HEK293 (cell line): ENCODE results near the gene ASB6.

ENCODE experiments used
- CTCF ChIA-PET: fragments of 350-600 bp; formaldehyde crosslinking; extraction: SDS; loops from one replicate; lab custom pipeline; 2021; ENCODE audit warnings: antibody characterized with exemption; lab: Yijun Ruan, JAX
- POLR2A ChIA-PET: fragments of 300-600 bp; formaldehyde crosslinking; extraction: SDS; loops from one replicate; lab custom pipeline; 2020; ENCODE audit warnings: antibody characterized with exemption, inconsistent platforms; lab: Yijun Ruan, JAX
- H3K27ac ChIP-seq: fragments of 200-500 bp; sonication (Bioruptor generic); 2 replicates; pipeline ENCODE4 v1.5.1; 2014; ENCODE audit warnings: low read depth, low read length, control low read depth, inconsistent platforms; ENCODE audit errors: extremely low read depth
- H3K36me3 ChIP-seq, 2 experiments: fragments of 200-500 bp in 1 of 2; sonication (Bioruptor generic) in 1 of 2; 1 replicate in 1 of 2; 2 replicates in 1 of 2; pipeline ENCODE4 v1.5.1; 2014 to 2017; ENCODE audit warnings: inconsistent platforms in 2 of 2, low read length in 2 of 2; ENCODE audit not compliant: control insufficient read depth in 2 of 2, insufficient read depth in 1 of 2
- H3K4me1 ChIP-seq: fragments of 200-500 bp; sonication (Bioruptor generic); 2 replicates; pipeline ENCODE4 v1.5.1; 2014; ENCODE audit warnings: mild to moderate bottlenecking, low read length, inconsistent platforms; ENCODE audit not compliant: control insufficient read depth, insufficient read depth
- H3K4me3 ChIP-seq: 2 replicates; pipeline ENCODE4 v1.5.1; 2011; ENCODE audit warnings: low read depth, mild to moderate bottlenecking, control low read depth, low read length, moderate library complexity
- H3K9me3 ChIP-seq: fragments of 200-500 bp; sonication (Bioruptor generic); 2 replicates; pipeline ENCODE4 v1.5.1; 2014; ENCODE audit warnings: low read depth, low read length, inconsistent platforms; ENCODE audit not compliant: control insufficient read depth, insufficient read depth
- EGR2 ChIP-seq: fragments of 450-650 bp; formaldehyde crosslinking; IDR thresholded peaks from 2 replicates; pipeline ENCODE4 v1.5.1; 2016; ENCODE audit warnings: low read depth, missing biosample characterization, missing genetic modification characterization
- ZBTB20 ChIP-seq: fragments of 450-650 bp; formaldehyde crosslinking; IDR thresholded peaks from 2 replicates; pipeline ENCODE4 v1.5.1; 2016; ENCODE audit warnings: missing biosample characterization, missing genetic modification characterization
- ZBTB44 ChIP-seq: fragments of 450-650 bp; IDR thresholded peaks from 2 replicates; pipeline ENCODE4 v1.5.1; 2018; ENCODE audit warnings: missing biosample characterization, mild to moderate bottlenecking, missing genetic modification characterization
- ZFHX2 ChIP-seq: fragments of 450-650 bp; formaldehyde crosslinking; conservative IDR thresholded peaks from 2 replicates; pipeline ENCODE4 v1.5.1; 2016; ENCODE audit warnings: missing biosample characterization, missing genetic modification characterization
- ZNF140 ChIP-seq: fragments of 450-650 bp; formaldehyde crosslinking; IDR thresholded peaks from 2 replicates; pipeline ENCODE4 v1.5.1; 2016; ENCODE audit warnings: missing biosample characterization, missing genetic modification characterization
- ZNF146 ChIP-seq: fragments of 450-650 bp; formaldehyde crosslinking; IDR thresholded peaks from 2 replicates; pipeline ENCODE4 v1.5.1; 2016; ENCODE audit warnings: missing biosample characterization, missing genetic modification characterization
- ZNF157 ChIP-seq: fragments of 450-650 bp; formaldehyde crosslinking; IDR thresholded peaks from 2 replicates; pipeline ENCODE4 v1.5.1; 2016; ENCODE audit warnings: missing biosample characterization, missing genetic modification characterization
- ZNF292 ChIP-seq: fragments of 450-650 bp; formaldehyde crosslinking; IDR thresholded peaks from 2 replicates; pipeline ENCODE4 v1.5.1; 2016; ENCODE audit warnings: low read depth, missing biosample characterization, missing genetic modification characterization, borderline replicate concordance
- ZNF341 ChIP-seq: fragments of 450-650 bp; formaldehyde crosslinking; IDR thresholded peaks from 2 replicates; pipeline ENCODE4; 2016; ENCODE audit warnings: low read depth, missing biosample characterization, missing genetic modification characterization
- ZNF514 ChIP-seq: fragments of 450-650 bp; formaldehyde crosslinking; IDR thresholded peaks from 2 replicates; pipeline ENCODE4 v1.5.1; 2016; ENCODE audit warnings: missing biosample characterization, missing genetic modification characterization
- ZNF585B ChIP-seq: fragments of 450-650 bp; formaldehyde crosslinking; IDR thresholded peaks from 2 replicates; pipeline ENCODE4 v1.5.1; 2016; ENCODE audit warnings: missing biosample characterization, missing genetic modification characterization
- TF ChIP-seq, protein P1 (sequence below): fragments of 450-650 bp; formaldehyde crosslinking; IDR thresholded peaks from 2 replicates; pipeline ENCODE4 v1.5.1; 2017; ENCODE audit warnings: missing biosample characterization, missing genetic modification characterization
- TF ChIP-seq, protein P2 (sequence below): fragments of 450-650 bp; formaldehyde crosslinking; conservative IDR thresholded peaks from 2 replicates; pipeline ENCODE4 v1.5.1; 2016; ENCODE audit warnings: low read depth, missing biosample characterization, missing genetic modification characterization

ASB6 gene

DNA sequence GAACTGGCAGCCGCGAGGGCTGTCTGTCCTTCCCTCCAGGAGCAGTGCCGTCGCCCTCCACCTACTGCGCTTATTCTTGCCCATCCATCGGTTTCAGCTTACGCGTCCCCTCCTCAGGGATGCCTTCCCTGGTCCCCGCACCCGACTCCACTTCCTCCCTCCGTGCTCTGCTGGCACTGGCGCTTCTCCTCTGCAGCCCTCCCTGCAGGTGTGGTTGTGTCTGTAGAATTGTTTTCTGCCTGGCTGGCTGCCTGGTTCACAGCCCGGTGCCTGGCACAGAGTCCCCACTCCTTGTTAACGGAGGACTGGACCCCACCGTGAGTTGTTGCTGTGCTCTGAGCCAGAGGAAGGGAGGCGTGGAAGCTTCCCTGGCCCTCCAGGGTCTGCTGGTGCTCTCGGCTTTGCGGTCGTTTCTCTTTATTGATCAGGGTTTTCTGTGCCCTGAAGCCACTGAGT lies 10.2 kb downstream of the ASB6 start:
- TF ChIP-seq, protein P1, sequence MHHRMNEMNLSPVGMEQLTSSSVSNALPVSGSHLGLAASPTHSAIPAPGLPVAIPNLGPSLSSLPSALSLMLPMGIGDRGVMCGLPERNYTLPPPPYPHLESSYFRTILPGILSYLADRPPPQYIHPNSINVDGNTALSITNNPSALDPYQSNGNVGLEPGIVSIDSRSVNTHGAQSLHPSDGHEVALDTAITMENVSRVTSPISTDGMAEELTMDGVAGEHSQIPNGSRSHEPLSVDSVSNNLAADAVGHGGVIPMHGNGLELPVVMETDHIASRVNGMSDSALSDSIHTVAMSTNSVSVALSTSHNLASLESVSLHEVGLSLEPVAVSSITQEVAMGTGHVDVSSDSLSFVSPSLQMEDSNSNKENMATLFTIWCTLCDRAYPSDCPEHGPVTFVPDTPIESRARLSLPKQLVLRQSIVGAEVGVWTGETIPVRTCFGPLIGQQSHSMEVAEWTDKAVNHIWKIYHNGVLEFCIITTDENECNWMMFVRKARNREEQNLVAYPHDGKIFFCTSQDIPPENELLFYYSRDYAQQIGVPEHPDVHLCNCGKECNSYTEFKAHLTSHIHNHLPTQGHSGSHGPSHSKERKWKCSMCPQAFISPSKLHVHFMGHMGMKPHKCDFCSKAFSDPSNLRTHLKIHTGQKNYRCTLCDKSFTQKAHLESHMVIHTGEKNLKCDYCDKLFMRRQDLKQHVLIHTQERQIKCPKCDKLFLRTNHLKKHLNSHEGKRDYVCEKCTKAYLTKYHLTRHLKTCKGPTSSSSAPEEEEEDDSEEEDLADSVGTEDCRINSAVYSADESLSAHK (tag by site-specific recombination), result peak; percentile 48; the same call in 1 of the 2 replicates
- TF ChIP-seq ZNF140 (tag by site-specific recombination), result no peak
- ChIA-PET CTCF (interaction anchor here (1.1 to 23.4 kb wide), 5 partner anchors 9 to 496 kb away, joined by 3 to 507 read pairs (median 8); no protein-coding TSS in a partner anchor), POLR2A (no interaction called here)
- Histone ChIP-seq H3K9me3 (no peaks in the 10 kb centered on the region), H3K4me3 (no peak overlapping the region), H3K36me3 (peaks cover 0 to 87% of the 10 kb centered on the region in 2 experiments; a peak in 2 of 3 replicates), H3K27ac (no peak overlapping the region), H3K4me1 (peaks cover 3% of the 10 kb centered on the region; the same call in 1 of the 2 replicates)

- H3K27ac ChIP-seq, result no peak overlapping the region
- POLR2A ChIA-PET, result interaction anchor here (0.6 to 1.3 kb wide), 2 partner anchors 9 to 137 kb away, joined by 3 to 8 read pairs; no protein-coding TSS in a partner anchor
- H3K4me1 ChIP-seq, result peaks cover 3% of the 10 kb centered on the region; the same call in 1 of the 2 replicates
- TF ChIP-seq ZNF514 (no peak), ZNF341 (tag by site-specific recombination) (peak; percentile 97), ZFHX2 (tag by site-specific recombination) (peak; percentile 54; the same call in 1 of the 2 replicates), EGR2 (peak; percentile 63)
- H3K4me3 ChIP-seq, result no peak overlapping the region
- CTCF ChIA-PET, result interaction anchor here (1.1 to 23.4 kb wide), 7 partner anchors 9 to 496 kb away, joined by 3 to 507 read pairs (median 7); no protein-coding TSS in a partner anchor
- H3K36me3 ChIP-seq, result peaks cover 0 to 83% of the 10 kb centered on the region in 2 experiments; a peak in 2 of 3 replicates
- H3K9me3 ChIP-seq, result no peaks in the 10 kb centered on the region
These were observed 10.8 kb downstream of the ASB6 start for GRCh38 chr9:129630967-129631673.

DNA sequence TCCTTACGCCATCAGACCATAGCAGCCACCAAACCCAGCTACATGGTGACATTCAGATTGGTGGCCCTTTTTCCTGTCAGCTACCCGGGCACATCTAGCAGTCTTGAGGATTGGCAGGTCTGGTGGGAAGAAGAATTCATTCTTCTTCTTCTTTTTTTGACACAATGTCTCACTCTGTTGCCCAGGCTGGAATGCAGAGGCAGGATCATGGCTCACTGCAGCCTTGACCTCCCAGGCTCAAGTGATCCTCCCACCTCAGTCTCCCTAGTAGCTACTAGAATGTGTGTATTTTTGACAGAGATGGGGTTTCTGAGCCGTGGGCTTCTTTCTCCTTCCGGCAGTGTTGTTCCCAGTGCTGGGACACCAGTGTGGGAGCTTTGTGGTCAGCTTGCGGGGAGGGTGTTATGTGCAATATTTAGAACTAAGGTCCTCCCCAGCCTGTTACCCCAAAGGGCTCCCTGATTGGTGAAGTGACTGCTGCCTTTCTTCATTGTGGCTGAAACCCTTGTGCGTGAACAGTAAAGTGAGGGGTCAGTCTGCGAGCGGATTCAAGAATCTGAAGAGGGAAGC lies 12.6 kb downstream of the ASB6 start:
- Histone ChIP-seq H3K36me3 (peaks cover 0 to 67% of the 10 kb centered on the region in 2 experiments; a peak in 1 of 3 replicates), H3K9me3 (no peaks in the 10 kb centered on the region), H3K27ac (no peak overlapping the region), H3K4me1 (peaks cover 3% of the 10 kb centered on the region; the same call in 1 of the 2 replicates), H3K4me3 (no peak overlapping the region)
- TF ChIP-seq ZBTB44 (tag by site-specific recombination) (no peak), ZNF292 (no peak), ZBTB20 (no peak), ZNF585B (tag by site-specific recombination) (no peak), ZNF157 (tag by site-specific recombination) (no peak), ZNF146 (tag by site-specific recombination) (no peak)
- TF ChIP-seq, protein P2, sequence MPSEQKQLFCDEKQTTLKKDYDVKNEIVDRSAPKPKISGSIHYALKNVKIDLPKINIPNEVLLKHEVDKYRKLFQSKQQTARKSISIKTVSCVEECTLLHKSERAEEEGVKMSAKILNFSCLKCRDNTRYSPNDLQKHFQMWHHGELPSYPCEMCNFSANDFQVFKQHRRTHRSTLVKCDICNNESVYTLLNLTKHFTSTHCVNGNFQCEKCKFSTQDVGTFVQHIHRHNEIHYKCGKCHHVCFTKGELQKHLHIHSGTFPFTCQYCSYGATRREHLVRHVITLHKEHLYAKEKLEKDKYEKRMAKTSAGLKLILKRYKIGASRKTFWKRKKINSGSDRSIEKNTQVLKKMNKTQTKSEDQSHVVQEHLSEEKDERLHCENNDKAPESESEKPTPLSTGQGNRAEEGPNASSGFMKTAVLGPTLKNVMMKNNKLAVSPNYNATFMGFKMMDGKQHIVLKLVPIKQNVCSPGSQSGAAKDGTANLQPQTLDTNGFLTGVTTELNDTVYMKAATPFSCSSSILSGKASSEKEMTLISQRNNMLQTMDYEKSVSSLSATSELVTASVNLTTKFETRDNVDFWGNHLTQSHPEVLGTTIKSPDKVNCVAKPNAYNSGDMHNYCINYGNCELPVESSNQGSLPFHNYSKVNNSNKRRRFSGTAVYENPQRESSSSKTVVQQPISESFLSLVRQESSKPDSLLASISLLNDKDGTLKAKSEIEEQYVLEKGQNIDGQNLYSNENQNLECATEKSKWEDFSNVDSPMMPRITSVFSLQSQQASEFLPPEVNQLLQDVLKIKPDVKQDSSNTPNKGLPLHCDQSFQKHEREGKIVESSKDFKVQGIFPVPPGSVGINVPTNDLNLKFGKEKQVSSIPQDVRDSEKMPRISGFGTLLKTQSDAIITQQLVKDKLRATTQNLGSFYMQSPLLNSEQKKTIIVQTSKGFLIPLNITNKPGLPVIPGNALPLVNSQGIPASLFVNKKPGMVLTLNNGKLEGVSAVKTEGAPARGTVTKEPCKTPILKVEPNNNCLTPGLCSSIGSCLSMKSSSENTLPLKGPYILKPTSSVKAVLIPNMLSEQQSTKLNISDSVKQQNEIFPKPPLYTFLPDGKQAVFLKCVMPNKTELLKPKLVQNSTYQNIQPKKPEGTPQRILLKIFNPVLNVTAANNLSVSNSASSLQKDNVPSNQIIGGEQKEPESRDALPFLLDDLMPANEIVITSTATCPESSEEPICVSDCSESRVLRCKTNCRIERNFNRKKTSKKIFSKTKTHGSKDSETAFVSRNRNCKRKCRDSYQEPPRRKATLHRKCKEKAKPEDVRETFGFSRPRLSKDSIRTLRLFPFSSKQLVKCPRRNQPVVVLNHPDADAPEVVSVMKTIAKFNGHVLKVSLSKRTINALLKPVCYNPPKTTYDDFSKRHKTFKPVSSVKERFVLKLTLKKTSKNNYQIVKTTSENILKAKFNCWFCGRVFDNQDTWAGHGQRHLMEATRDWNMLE, result no peak
- ChIA-PET POLR2A (interaction anchor here (0.5 to 1.4 kb wide), 3 partner anchors 9 to 514 kb away, joined by 4 to 7 read pairs (median 4); no protein-coding TSS in a partner anchor), CTCF (interaction anchor here (0.6 to 23.4 kb wide), 7 partner anchors 11 to 494 kb away, joined by 3 to 507 read pairs (median 7); no protein-coding TSS in a partner anchor)
